CD4-positive, alpha-beta T cell (primary cell): ENCODE data around the gene NECAP2. TPM values are rescaled to one million over a fixed set of nuclear protein-coding genes. Genes with fewer than 3 reads are reported as not detected.
A peak's percentile ranks its signal among the peaks of the same experiment; 100 is the strongest.

Experiments
- ATAC-seq: fragments of 200-7000 bp; cut with Tn5 transposase; one replicate; pipeline ENCODE4 v1.10.0; 2022; ENCODE audit warnings: mild to moderate bottlenecking; ENCODE audit not compliant: poor library complexity
- CTCF ChIA-PET: fragments of 350-600 bp; sonication (Branson Sonifier 250); formaldehyde crosslinking; loops from one replicate; lab custom pipeline; 2021; ENCODE audit warnings: antibody characterized with exemption, inconsistent platforms; lab: Charles Lee
- POLR2A ChIA-PET: fragments of 350-600 bp; sonication (Branson Sonifier 250); formaldehyde crosslinking; loops from one replicate; lab custom pipeline; 2021; ENCODE audit warnings: antibody characterized with exemption, inconsistent platforms; lab: Charles Lee
- DNase-seq, 14 experiments: peaks; one replicate each; pipeline ENCODE4 v3.0.0-alpha.2; 2013 to 2020; ENCODE audit warnings: mixed read lengths in 2 of 14
- H3K27ac ChIP-seq, 2 donors: one replicate each; pipeline versions ENCODE4 v1.5.1 to v1.7.0; 2013; ENCODE audit warnings: low read length in 2 of 2, low read depth in 1 of 2, mild to moderate bottlenecking in 1 of 2
- H3K27me3 ChIP-seq, 2 experiments: 1 replicate in 1 of 2; 2 replicates in 1 of 2; pipeline versions ENCODE4 v1.6.1 to v1.7.0; 2013; ENCODE audit warnings: low read length in 2 of 2, control low read depth in 1 of 2, mild to moderate bottlenecking in 1 of 2, moderate library complexity in 1 of 2; ENCODE audit not compliant: insufficient read depth in 2 of 2, control insufficient read depth in 1 of 2
- H3K36me3 ChIP-seq: one replicate; pipeline ENCODE4 v1.6.1; 2013; ENCODE audit warnings: low read length, control low read depth; ENCODE audit not compliant: insufficient read depth
- H3K4me1 ChIP-seq: one replicate; pipeline ENCODE4 v1.6.1; 2013; ENCODE audit warnings: low read length, control low read depth; ENCODE audit not compliant: insufficient read depth
- H3K4me3 ChIP-seq: one replicate; pipeline ENCODE4 v1.5.1; 2013; ENCODE audit warnings: mild to moderate bottlenecking, low read length, moderate library complexity
- H3K9me3 ChIP-seq, 2 experiments: 1 replicate in 1 of 2; 2 replicates in 1 of 2; pipeline versions ENCODE4 v1.6.1 to v1.7.0; 2013; ENCODE audit warnings: low read length in 2 of 2, mild to moderate bottlenecking in 2 of 2, control low read depth in 1 of 2, moderate library complexity in 1 of 2; ENCODE audit not compliant: control insufficient read depth in 1 of 2, insufficient read depth in 1 of 2
- H3K27ac Mint-ChIP-seq: one replicate; pipeline ENCODE4 v1.8.0; 2020; ENCODE audit warnings: mixed read lengths
- H3K27me3 Mint-ChIP-seq: one replicate; pipeline ENCODE4 v1.8.0; 2021; ENCODE audit warnings: mixed read lengths
- H3K36me3 Mint-ChIP-seq: one replicate; pipeline ENCODE4 v1.8.0; 2021; ENCODE audit warnings: low read depth, mixed read lengths
- H3K4me1 Mint-ChIP-seq: one replicate; pipeline ENCODE4 v1.8.0; 2021; ENCODE audit warnings: low read depth, mixed read lengths
- H3K4me3 Mint-ChIP-seq: one replicate; pipeline ENCODE4 v1.8.0; 2020; ENCODE audit warnings: mild to moderate bottlenecking, mixed read lengths
- H3K9me3 Mint-ChIP-seq: one replicate; pipeline ENCODE4 v1.8.0; 2020; ENCODE audit warnings: mixed read lengths
- intact Hi-C, 2 experiments: fragments of 100-400 bp; cut with DNase I in 1 of 2; cut with micrococcal nuclease in 1 of 2; formaldehyde crosslinking; loops; one replicate each; pipeline versions ENCODE4 v1.15.1 to v1.9.0; 2023 to 2025; cut with DNase I, micrococcal nuclease
- total RNA-seq, 174 experiments: library from RNA in 2 of 174; stranded (reverse) in 2 of 174; gene quantifications; one replicate each; pipeline ENCODE4 v1.2.3 and lab custom pipeline; 2021 to 2026
- TF ChIP-seq, protein P1 (sequence below): fragments of 200-600 bp; IDR thresholded peaks from one replicate; pipeline ENCODE4 v1.8.0; 2022; ENCODE audit warnings: antibody characterized with exemption, mild to moderate bottlenecking

The NECAP2 gene
- total RNA-seq, 2 experiments from 2014 or later: 65.8 to 66.0 TPM

DNA sequence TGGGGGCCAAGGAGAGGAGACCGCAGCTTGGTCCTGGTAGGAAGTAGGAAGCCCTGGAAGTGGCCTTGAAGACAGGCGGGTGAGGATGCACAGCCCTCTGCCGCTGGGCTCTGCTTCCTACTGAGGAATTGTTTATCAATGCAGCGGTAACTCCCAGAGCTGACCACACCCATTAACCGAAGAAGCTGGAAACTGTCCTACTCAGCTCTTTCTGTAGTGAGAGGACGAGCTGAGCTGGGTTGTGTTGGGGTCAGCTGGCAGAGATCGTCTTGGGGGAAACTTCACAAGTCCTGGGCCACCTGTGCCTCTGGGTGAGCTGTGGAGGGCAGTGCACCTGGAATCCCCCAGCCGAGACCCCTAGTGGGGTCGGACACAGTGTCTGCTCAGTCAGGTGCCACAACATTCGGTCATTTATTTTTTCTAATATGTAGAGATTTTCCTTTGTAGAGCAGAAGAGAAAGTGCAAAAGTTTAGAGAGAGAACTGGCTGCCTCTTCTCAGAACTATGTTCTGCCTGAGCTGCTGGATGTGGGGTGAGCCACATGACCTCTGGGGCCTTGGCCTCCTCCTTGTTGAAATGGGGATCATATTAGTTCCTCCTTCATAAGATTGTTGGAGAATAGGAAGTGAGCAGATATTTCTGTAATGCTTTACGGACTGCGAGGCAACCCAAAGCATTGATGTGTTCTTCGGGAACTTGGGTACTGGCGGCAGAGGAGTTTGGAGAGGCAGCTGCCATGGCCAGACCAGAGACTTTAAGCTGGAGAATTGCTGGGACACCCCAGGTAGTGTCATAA, 3.6 kb downstream of the NECAP2 start:
- no peaks in the 10 kb centered on the region for H3K27me3 Mint-ChIP-seq
- H3K4me1 ChIP-seq: peaks cover 73% of the 10 kb centered on the region
- peaks cover 71% of the 10 kb centered on the region for H3K36me3 ChIP-seq
- POLR2A ChIA-PET: no interaction called here
- no peaks in the 10 kb centered on the region for H3K27me3 ChIP-seq
- ATAC-seq (no peak), DNase-seq (no peak)
- intact Hi-C loops: loop anchor here (5.0 to 10.0 kb wide), 2 partner anchors 51 to 92 kb away; partner anchors contain the start of gene FBXO42 (in 1 of the 2)
- TF ChIP-seq, protein P1, sequence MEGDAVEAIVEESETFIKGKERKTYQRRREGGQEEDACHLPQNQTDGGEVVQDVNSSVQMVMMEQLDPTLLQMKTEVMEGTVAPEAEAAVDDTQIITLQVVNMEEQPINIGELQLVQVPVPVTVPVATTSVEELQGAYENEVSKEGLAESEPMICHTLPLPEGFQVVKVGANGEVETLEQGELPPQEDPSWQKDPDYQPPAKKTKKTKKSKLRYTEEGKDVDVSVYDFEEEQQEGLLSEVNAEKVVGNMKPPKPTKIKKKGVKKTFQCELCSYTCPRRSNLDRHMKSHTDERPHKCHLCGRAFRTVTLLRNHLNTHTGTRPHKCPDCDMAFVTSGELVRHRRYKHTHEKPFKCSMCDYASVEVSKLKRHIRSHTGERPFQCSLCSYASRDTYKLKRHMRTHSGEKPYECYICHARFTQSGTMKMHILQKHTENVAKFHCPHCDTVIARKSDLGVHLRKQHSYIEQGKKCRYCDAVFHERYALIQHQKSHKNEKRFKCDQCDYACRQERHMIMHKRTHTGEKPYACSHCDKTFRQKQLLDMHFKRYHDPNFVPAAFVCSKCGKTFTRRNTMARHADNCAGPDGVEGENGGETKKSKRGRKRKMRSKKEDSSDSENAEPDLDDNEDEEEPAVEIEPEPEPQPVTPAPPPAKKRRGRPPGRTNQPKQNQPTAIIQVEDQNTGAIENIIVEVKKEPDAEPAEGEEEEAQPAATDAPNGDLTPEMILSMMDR: no peak
- H3K4me3 Mint-ChIP-seq: no peak overlapping the region
- H3K27ac ChIP-seq: peak overlapping the region in 1 of 2 donors; percentile 6
- peak overlapping the region; percentile 97 for H3K27ac Mint-ChIP-seq
- H3K4me1 Mint-ChIP-seq: peaks cover 52% of the 10 kb centered on the region
- peaks cover 80% of the 10 kb centered on the region for H3K36me3 Mint-ChIP-seq
- H3K4me3 ChIP-seq: no peak overlapping the region
- no peaks in the 10 kb centered on the region for H3K9me3 ChIP-seq
- CTCF ChIA-PET: no interaction called here
- H3K9me3 Mint-ChIP-seq: no peaks in the 10 kb centered on the region

DNA sequence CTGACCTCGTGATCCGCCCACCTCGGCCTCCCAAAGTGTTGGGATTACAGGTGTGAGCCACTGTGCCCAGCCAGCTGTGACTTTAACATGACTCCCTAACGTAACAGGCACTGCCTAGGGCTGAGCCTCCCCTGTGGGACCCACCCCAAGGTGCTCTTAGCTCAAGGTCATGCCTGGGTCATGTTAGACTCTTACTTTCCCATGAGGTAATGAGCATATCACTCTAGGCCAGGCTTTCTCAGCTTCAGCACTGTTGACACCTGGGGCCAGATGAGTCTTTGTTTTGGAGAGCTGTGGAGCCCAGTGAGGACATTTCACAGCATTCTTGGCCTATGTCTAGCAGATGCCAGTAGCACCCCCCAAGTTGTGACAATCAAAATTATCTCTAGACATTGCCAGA, 4.5 kb downstream of the NECAP2 start:
- no peak overlapping the region for H3K27ac Mint-ChIP-seq
- peaks cover 80% of the 10 kb centered on the region for H3K4me1 ChIP-seq
- ATAC-seq (no peak), DNase-seq (no peak)
- POLR2A ChIA-PET: no interaction called here
- peaks cover 80% of the 10 kb centered on the region for H3K36me3 ChIP-seq
- H3K4me1 Mint-ChIP-seq: peaks cover 59% of the 10 kb centered on the region
- H3K27me3 Mint-ChIP-seq: no peaks in the 10 kb centered on the region
- H3K9me3 ChIP-seq: no peaks in the 10 kb centered on the region
- H3K27me3 ChIP-seq: no peaks in the 10 kb centered on the region
- no peak overlapping the region for H3K4me3 Mint-ChIP-seq
- CTCF ChIA-PET: no interaction called here
- TF ChIP-seq, protein P1: no peak
- H3K27ac ChIP-seq: no peak overlapping the region
- intact Hi-C loops: loop anchor here in 1 of 2 experiments (10.0 kb wide), 1 partner anchor 50 kb away; no protein-coding TSS in a partner anchor
- no peak overlapping the region for H3K4me3 ChIP-seq
- H3K9me3 Mint-ChIP-seq: no peaks in the 10 kb centered on the region
- H3K36me3 Mint-ChIP-seq: peaks cover 88% of the 10 kb centered on the region

DNA sequence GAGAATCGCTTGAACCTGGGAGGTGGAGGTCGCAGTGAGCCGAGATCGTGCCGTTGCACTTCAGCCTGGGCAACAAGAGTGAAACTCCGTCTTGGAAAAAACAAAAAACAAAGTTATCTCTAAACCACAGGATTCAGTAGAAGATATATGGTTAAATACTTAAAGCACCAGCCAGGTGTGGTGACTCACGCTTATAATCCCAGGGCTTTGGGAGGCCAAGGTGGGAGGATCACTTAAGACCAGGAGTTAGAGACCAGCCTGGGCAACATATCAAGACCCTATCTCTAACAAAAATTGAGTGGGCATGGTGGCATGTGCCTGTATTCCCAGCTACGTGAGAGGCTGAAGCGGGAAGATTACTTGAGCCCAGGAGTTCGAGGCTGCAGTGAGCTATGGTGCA, 5.6 kb downstream of the NECAP2 start:
- ATAC-seq (no peak), DNase-seq (no peak)
- Mint-ChIP-seq H3K4me1 (peaks cover 56% of the 10 kb centered on the region), H3K27ac (no peak overlapping the region), H3K36me3 (peaks cover 89% of the 10 kb centered on the region), H3K4me3 (no peak overlapping the region), H3K27me3 (no peaks in the 10 kb centered on the region), H3K9me3 (no peaks in the 10 kb centered on the region)
- H3K27me3 ChIP-seq: no peaks in the 10 kb centered on the region
- TF ChIP-seq, protein P1: no peak
- ChIA-PET CTCF (no interaction called here), POLR2A (no interaction called here)
- peaks cover 76% of the 10 kb centered on the region for H3K4me1 ChIP-seq
- H3K27ac ChIP-seq: no peak overlapping the region
- peaks cover 90% of the 10 kb centered on the region for H3K36me3 ChIP-seq
- H3K9me3 ChIP-seq: no peaks in the 10 kb centered on the region
- intact Hi-C loops: loop anchor here in 1 of 2 experiments (10.0 kb wide), 1 partner anchor 49 kb away; no protein-coding TSS in a partner anchor
- H3K4me3 ChIP-seq: no peak overlapping the region
